Tibial nerve (tissue), 4 donors: ENCODE data around the gene NCK1.

Experiments used
- EP300 ChIP-seq, 2 donors: sonication (generic); formaldehyde crosslinking; IDR thresholded peaks; one replicate each; pipeline ENCODE4 v1.6.1; 2017; ENCODE audit warnings: antibody characterized with exemption in 2 of 2, mild to moderate bottlenecking in 1 of 2
- POLR2A ChIP-seq, 2 donors: fragments of 450-650 bp; IDR thresholded peaks; one replicate each; pipeline ENCODE4 v1.6.1; 2017; ENCODE audit warnings: antibody characterized with exemption in 2 of 2, mild to moderate bottlenecking in 2 of 2, moderate library complexity in 2 of 2
- TF ChIP-seq, protein P1 (sequence below), 5 experiments: fragments of 200-600 bp in 3 of 5; fragments of 450-650 bp in 2 of 5; sonication (generic) in 3 of 5; IDR thresholded peaks; one replicate each; pipeline ENCODE4 v1.5.1; 2016 to 2019; ENCODE audit warnings: antibody characterized with exemption in 5 of 5, mild to moderate bottlenecking in 3 of 5, moderate library complexity in 2 of 5

DNA sequence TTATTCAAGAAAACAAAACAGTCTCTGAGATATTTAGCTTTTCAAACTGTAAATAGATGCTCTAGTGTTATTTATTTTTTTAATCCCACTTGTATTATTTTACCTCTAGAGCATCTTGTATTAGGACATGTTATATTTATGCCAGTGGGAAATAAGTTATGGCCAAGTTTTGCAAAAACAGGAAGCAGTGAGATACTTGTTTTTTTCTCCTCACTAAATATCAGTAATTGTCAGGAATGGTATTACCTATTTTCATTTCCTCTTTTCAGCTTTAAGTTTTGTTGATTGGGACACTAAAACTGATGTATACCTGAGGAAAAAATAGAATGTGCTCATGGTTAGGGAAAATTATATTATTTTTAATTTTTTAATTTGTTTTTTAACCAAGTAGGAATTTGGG, 87.1 kb downstream of the NCK1 start:
- TF ChIP-seq POLR2A (IDR thresholded peaks at IDR 0.05) (no peak), EP300 (IDR thresholded peaks at IDR 0.05) (no peak)
- TF ChIP-seq, protein P1, sequence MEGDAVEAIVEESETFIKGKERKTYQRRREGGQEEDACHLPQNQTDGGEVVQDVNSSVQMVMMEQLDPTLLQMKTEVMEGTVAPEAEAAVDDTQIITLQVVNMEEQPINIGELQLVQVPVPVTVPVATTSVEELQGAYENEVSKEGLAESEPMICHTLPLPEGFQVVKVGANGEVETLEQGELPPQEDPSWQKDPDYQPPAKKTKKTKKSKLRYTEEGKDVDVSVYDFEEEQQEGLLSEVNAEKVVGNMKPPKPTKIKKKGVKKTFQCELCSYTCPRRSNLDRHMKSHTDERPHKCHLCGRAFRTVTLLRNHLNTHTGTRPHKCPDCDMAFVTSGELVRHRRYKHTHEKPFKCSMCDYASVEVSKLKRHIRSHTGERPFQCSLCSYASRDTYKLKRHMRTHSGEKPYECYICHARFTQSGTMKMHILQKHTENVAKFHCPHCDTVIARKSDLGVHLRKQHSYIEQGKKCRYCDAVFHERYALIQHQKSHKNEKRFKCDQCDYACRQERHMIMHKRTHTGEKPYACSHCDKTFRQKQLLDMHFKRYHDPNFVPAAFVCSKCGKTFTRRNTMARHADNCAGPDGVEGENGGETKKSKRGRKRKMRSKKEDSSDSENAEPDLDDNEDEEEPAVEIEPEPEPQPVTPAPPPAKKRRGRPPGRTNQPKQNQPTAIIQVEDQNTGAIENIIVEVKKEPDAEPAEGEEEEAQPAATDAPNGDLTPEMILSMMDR (IDR thresholded peaks at IDR 0.05) = no peak
